Measurements from ENCODE around the gene LIPT2. TPM values are rescaled to one million over a fixed set of nuclear protein-coding genes. Genes with fewer than 3 reads are reported as not detected.

Gene LIPT2
- polyA plus RNA-seq, 1 of the 3 experiments (the other 2 are of a cell fraction) = 4.6 TPM

DNA sequence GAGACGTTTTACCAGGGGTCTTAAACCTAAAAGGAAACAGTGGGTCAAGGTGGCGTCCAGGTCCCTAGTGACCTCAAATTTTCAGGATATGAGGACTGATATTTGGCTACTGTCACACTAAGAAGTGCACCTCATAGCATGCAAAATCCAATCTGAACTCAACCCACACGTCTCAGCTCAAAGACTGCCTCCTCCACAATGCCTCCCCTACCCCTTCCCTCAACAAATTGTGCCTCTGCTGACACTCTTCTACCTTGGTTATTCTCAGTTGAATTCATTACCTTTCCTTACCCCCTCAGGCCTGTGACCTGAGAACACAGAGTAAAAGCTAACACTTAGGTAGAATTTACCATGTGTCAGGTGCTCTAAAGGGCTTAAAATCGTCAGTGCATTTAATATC, 12.4 kb upstream of the LIPT2 start (continued):
- no peak for TF ChIP-seq MAX (IDR thresholded peaks at IDR 0.05; ENCODE audit: low read depth)
- no peak for TF ChIP-seq NRF1 (IDR thresholded peaks at IDR 0.05; ENCODE audit: low read depth, low read length)
- no peak for TF ChIP-seq ELF1 (IDR thresholded peaks at IDR 0.05)
- TF ChIP-seq POLR2AphosphoS5 (IDR thresholded peaks at IDR 0.05; ENCODE audit: low read depth, low read length) = no peak
- no peak for TF ChIP-seq SMC3 (IDR thresholded peaks at IDR 0.05; ENCODE audit: low read depth, low read length)
- no peak for TF ChIP-seq EZH2phosphoT487 (IDR thresholded peaks at IDR 0.05; ENCODE audit: borderline replicate concordance, low read depth)
- TF ChIP-seq, protein P1, sequence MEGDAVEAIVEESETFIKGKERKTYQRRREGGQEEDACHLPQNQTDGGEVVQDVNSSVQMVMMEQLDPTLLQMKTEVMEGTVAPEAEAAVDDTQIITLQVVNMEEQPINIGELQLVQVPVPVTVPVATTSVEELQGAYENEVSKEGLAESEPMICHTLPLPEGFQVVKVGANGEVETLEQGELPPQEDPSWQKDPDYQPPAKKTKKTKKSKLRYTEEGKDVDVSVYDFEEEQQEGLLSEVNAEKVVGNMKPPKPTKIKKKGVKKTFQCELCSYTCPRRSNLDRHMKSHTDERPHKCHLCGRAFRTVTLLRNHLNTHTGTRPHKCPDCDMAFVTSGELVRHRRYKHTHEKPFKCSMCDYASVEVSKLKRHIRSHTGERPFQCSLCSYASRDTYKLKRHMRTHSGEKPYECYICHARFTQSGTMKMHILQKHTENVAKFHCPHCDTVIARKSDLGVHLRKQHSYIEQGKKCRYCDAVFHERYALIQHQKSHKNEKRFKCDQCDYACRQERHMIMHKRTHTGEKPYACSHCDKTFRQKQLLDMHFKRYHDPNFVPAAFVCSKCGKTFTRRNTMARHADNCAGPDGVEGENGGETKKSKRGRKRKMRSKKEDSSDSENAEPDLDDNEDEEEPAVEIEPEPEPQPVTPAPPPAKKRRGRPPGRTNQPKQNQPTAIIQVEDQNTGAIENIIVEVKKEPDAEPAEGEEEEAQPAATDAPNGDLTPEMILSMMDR (IDR thresholded peaks at IDR 0.05) = no peak
- no peak for TF ChIP-seq SIN3A (IDR thresholded peaks at IDR 0.05; ENCODE audit: borderline replicate concordance, low read depth, low read length)

- Histone ChIP-seq H2AFZ (ENCODE audit: low read depth) (no peak overlapping the region), H3K9ac (no peak overlapping the region), H3K9me2 (no peaks in the 10 kb centered on the region), H3K4me1 (ENCODE audit: control insufficient read depth in 1 of 2, insufficient read depth in 2 of 2, low read depth in 1 of 2, low read length in 1 of 2) (peaks cover 0 to 6% of the 10 kb centered on the region in 2 experiments; a peak in 1 of 4 replicates), H3K4me3 (ENCODE audit: low read depth in 2 of 2, low read length in 1 of 2) (no peak overlapping the region), H3F3A (replicated peaks; ENCODE audit: insufficient read depth) (no peaks in the 10 kb centered on the region), H4K20me1 (ENCODE audit: insufficient read depth) (no peaks in the 10 kb centered on the region), H3K27me3 (ENCODE audit: insufficient read depth) (no peaks in the 10 kb centered on the region), H3K4me2 (no peak overlapping the region), H3K27ac (ENCODE audit: low read depth in 2 of 2, low read length in 1 of 2) (no peak overlapping the region), H3K9me3 (no peaks in the 10 kb centered on the region), H3K36me3 (replicated peaks in 1 of 2; ENCODE audit: control insufficient read depth in 1 of 2, insufficient read depth in 2 of 2, low read length in 1 of 2) (no peaks in the 10 kb centered on the region), H3K79me2 (ENCODE audit: insufficient read depth) (no peaks in the 10 kb centered on the region)
- WGBS (ENCODE audit: low lambda C conversion rate) = 89% methylated on average over 1 of the region's 1 CpG
- DNase-seq = no peak
- CTCF ChIA-PET = interaction anchor here (0.7 to 1.4 kb wide), 3 partner anchors 9 to 55 kb away, joined by 3 to 4 read pairs (median 3); partner anchors contain the start of gene LIPT2
- TF ChIP-seq IRF3 (IDR thresholded peaks at IDR 0.05; ENCODE audit: low read depth, low read length) = no peak
- no peak for TF ChIP-seq YY1 (IDR thresholded peaks at IDR 0.05; ENCODE audit: low read depth)
- TF ChIP-seq RXRA (IDR thresholded peaks at IDR 0.05; ENCODE audit: borderline replicate concordance, low read depth) = no peak
- TF ChIP-seq, protein P2, sequence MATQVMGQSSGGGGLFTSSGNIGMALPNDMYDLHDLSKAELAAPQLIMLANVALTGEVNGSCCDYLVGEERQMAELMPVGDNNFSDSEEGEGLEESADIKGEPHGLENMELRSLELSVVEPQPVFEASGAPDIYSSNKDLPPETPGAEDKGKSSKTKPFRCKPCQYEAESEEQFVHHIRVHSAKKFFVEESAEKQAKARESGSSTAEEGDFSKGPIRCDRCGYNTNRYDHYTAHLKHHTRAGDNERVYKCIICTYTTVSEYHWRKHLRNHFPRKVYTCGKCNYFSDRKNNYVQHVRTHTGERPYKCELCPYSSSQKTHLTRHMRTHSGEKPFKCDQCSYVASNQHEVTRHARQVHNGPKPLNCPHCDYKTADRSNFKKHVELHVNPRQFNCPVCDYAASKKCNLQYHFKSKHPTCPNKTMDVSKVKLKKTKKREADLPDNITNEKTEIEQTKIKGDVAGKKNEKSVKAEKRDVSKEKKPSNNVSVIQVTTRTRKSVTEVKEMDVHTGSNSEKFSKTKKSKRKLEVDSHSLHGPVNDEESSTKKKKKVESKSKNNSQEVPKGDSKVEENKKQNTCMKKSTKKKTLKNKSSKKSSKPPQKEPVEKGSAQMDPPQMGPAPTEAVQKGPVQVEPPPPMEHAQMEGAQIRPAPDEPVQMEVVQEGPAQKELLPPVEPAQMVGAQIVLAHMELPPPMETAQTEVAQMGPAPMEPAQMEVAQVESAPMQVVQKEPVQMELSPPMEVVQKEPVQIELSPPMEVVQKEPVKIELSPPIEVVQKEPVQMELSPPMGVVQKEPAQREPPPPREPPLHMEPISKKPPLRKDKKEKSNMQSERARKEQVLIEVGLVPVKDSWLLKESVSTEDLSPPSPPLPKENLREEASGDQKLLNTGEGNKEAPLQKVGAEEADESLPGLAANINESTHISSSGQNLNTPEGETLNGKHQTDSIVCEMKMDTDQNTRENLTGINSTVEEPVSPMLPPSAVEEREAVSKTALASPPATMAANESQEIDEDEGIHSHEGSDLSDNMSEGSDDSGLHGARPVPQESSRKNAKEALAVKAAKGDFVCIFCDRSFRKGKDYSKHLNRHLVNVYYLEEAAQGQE (IDR thresholded peaks at IDR 0.05; ENCODE audit: low read depth, low read length) = no peak
- no peak for TF ChIP-seq TAF1 (IDR thresholded peaks at IDR 0.05; ENCODE audit: borderline replicate concordance, low read depth, low read length)
- no peak for TF ChIP-seq RAD21 (IDR thresholded peaks at IDR 0.05; ENCODE audit: low read length)
- no peak for TF ChIP-seq MAX (IDR thresholded peaks at IDR 0.05; ENCODE audit: low read depth)
- no peak for TF ChIP-seq PBX3 (IDR thresholded peaks at IDR 0.05)
- no peak for TF ChIP-seq ELF1 (IDR thresholded peaks at IDR 0.05)
- no peak for TF ChIP-seq USF2 (IDR thresholded peaks at IDR 0.05; ENCODE audit: borderline replicate concordance, low read depth, low read length)
- no peak for TF ChIP-seq NFIC (IDR thresholded peaks at IDR 0.05; ENCODE audit: borderline replicate concordance)
- no peak for TF ChIP-seq EZH2phosphoT487 (IDR thresholded peaks at IDR 0.05; ENCODE audit: borderline replicate concordance, low read depth)
- TF ChIP-seq NRF1 (IDR thresholded peaks at IDR 0.05; ENCODE audit: low read depth, low read length) = no peak
- TF ChIP-seq, protein P1 (IDR thresholded peaks at IDR 0.05) = no peak
- no peak for TF ChIP-seq RCOR1 (IDR thresholded peaks at IDR 0.05; ENCODE audit: low read length)
- POLR2A ChIA-PET = no interaction called here
These were observed 10.7 kb upstream of the LIPT2 start for GRCh38 chr11:74504100-74504691.
